Keratinocyte (primary cell): Measurements from ENCODE around the gene DOK4.

Source experiments
- CTCF ChIP-seq, 3 experiments: IDR thresholded peaks in 1 of 3; conservative IDR thresholded peaks in 1 of 3; optimal IDR thresholded peaks in 1 of 3; 2 replicates in 2 of 3; 3 replicates in 1 of 3; pipeline versions ENCODE3 to v1.5.1; 2011; ENCODE audit warnings: low read length in 3 of 3, mild to moderate bottlenecking in 3 of 3, moderate library complexity in 2 of 3, control low read depth in 1 of 3, inconsistent platforms in 1 of 3; ENCODE audit not compliant: insufficient read depth in 2 of 3; ENCODE audit errors: extremely low read depth in 1 of 3
- EZH2 ChIP-seq: IDR thresholded peaks from one replicate; pipeline ENCODE4 v1.6.1; 2012; ENCODE audit warnings: inconsistent platforms, mild to moderate bottlenecking, low read length, moderate library complexity

- no peak for TF ChIP-seq CTCF (optimal IDR thresholded peaks at IDR 0.05 in 1 of 3, IDR thresholded peaks at IDR 0.05 in 1 of 3, conservative IDR thresholded peaks at IDR 0.05 in 1 of 3; ENCODE audit: extremely low read depth in 1 of 3, insufficient read depth in 2 of 3, low read length in 3 of 3)
- TF ChIP-seq EZH2 = no peak
Observed at GRCh38 chr16:57504491-57504890, 18.2 kb upstream of the DOK4 start.
